Ovary (tissue), 3 donors: ENCODE measurements around the gene MAN1A1.

Source experiments
- CTCF ChIP-seq, 3 donors: fragments of 450-650 bp in 2 of 3; fragments of 200-600 bp in 1 of 3; IDR thresholded peaks; one replicate each; pipeline versions ENCODE4 v1.5.1 to v1.8.0; 2016 to 2022; ENCODE audit warnings: antibody characterized with exemption in 3 of 3, mild to moderate bottlenecking in 1 of 3
- EP300 ChIP-seq: sonication (generic); formaldehyde crosslinking; IDR thresholded peaks from one replicate; pipeline ENCODE4 v1.6.1; 2017; ENCODE audit warnings: antibody characterized with exemption
- POLR2A ChIP-seq: fragments of 450-650 bp; IDR thresholded peaks from one replicate; pipeline ENCODE4 v1.6.1; 2017; ENCODE audit warnings: antibody characterized with exemption, mild to moderate bottlenecking, moderate library complexity
- donor health status: DM: no; HTN: no; CAD: no.

GRCh38 chr6:119129148-119129967, 220.2 kb downstream of the MAN1A1 start:
- TF ChIP-seq CTCF (IDR thresholded peaks at IDR 0.05), result peak; percentile 40 to 80 (median 79)
- no peak for TF ChIP-seq POLR2A
- no peak for TF ChIP-seq EP300
